IPS DF 19.7 (cell line): ENCODE data around the gene CD247.
A peak's percentile ranks its signal among the peaks of the same experiment; 100 is the strongest.

Experiments
- DNase-seq: peaks from one replicate; pipeline ENCODE4 v3.0.0-alpha.2; 2013; ENCODE audit warnings: low read depth, low spot score

CD247 gene

DNA sequence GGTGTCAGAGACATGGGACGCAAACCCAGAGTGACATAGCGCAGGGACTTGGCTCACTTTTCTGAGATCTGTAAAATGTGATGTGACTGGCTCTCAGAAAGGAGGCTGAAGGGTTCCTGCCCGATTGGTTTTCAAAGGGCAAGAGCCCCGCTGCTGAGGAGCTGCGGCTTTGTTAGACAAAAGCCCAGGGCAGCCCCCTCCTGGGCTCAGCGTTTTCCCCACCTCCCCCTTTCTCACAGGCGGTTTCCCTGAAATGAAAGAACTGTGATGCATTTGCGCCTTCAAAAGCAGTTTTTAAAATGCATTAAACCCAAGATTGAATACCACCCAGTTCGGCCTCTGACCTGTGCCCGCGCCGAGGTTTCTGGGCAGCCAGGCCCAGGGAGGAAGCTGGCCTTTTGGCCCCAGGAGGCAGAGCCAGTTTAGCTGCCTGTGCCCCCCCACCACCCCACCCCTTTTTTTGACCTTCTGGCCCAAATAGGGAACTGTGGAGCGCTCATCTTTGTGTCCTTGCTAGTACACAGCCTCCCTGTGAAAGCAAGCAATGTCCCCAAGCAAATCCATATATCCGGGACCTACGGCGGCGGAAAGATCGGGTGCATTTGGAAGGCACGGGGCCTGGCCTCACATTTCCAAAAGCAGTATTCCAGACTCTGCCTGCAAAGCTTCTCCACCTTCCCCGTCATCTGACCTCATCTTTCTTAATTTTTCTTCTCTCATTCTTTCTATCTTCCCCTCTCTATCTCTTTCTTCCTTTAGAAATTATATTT, 28.6 kb downstream of the CD247 start:
- DNase-seq = peak; percentile 56

GRCh38 chr1:167488786-167489185, 29.5 kb downstream of the CD247 start:
- DNase-seq = no peak

- DNase-seq = no peak
These were observed 30.7 kb downstream of the CD247 start for GRCh38 chr1:167487614-167488013.

- no peak for DNase-seq
These were observed 32.1 kb downstream of the CD247 start for GRCh38 chr1:167486090-167486824.

DNA sequence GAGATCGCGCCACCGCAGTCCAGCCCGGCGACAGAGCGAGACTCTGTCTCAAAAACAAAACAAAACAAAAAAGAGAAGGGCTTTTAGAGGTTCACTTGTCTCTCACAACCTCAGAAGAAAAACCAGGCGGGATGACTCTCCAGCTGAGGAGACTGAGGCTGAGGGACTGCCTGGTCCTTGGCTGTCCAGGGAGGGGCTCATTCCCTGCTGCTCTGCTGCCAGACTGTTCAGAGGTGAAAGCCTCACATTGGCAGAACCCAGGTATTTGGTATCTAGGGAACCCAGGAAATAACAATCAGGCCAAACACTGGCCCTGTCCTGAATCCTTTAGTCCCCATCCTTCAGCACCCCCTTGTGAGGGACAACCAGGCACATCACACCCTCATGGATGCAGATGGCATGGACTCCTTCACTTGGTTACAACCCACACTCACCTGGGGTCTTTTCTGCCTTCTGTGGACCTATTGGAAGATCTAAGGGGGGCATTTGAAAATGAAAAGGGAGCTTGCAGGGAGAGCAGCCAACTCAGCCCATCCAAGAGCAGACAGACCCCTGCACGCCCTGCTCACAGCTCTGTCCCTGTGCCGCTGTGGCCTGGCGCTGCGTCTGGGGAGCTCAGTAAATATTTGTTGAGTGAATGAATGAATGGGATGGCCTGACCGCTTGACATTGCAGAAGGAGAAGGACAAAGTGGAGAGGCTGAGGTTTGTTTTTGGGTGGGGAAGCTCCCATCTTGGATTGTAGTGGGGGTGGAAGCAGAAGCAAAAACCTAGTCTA, 33.4 kb downstream of the CD247 start:
- DNase-seq = no peak

- no peak for DNase-seq
These were observed 34.5 kb downstream of the CD247 start for GRCh38 chr1:167483790-167484189.

- DNase-seq = no peak
These were observed 36.1 kb downstream of the CD247 start for GRCh38 chr1:167482184-167482583.

GRCh38 chr1:167479331-167479979, 38.9 kb downstream of the CD247 start:
- no peak for DNase-seq

DNA sequence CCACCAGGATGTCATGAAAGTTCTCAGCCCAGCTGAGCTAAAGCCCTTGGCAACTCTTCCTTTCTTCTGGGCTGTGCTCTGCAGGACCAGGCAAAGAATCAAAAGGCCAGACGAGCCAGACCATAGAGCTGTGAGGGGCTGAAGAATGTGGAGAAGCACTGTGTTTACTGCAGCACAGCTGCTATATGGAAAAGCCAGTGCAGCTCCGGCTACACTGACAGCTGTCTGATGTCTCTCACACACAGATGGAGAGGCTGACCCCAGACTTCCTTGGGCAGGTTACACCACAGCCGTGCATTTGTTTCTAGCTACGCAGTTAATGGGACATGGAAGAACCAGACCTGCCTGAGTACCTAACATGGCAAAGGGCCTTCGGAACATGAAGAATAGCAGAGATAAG, 40.3 kb downstream of the CD247 start:
- no peak for DNase-seq

GRCh38 chr1:167476061-167476460, 42.3 kb downstream of the CD247 start:
- no peak for DNase-seq

- DNase-seq = no peak
These were observed 44.1 kb downstream of the CD247 start for GRCh38 chr1:167474191-167474641.

DNA sequence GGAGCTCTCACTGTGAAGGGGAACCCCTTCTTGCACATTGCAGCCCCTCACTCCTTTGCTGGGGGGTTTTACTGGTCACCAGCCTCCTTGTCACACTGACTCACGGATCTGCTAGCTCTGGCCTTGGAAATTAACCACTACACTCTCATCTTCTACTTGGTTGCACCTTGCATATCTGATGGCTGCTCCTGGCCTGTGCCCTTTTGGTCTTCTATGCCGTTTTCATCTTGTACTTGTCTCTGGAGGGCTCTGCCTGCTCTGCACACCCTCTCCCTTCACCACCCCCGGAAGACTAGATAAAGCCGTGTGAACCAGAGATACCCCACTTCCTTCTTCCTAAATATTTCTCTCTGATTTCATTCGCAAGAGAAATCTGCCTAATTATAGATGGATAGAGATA, 44.6 kb downstream of the CD247 start:
- DNase-seq = no peak

DNA sequence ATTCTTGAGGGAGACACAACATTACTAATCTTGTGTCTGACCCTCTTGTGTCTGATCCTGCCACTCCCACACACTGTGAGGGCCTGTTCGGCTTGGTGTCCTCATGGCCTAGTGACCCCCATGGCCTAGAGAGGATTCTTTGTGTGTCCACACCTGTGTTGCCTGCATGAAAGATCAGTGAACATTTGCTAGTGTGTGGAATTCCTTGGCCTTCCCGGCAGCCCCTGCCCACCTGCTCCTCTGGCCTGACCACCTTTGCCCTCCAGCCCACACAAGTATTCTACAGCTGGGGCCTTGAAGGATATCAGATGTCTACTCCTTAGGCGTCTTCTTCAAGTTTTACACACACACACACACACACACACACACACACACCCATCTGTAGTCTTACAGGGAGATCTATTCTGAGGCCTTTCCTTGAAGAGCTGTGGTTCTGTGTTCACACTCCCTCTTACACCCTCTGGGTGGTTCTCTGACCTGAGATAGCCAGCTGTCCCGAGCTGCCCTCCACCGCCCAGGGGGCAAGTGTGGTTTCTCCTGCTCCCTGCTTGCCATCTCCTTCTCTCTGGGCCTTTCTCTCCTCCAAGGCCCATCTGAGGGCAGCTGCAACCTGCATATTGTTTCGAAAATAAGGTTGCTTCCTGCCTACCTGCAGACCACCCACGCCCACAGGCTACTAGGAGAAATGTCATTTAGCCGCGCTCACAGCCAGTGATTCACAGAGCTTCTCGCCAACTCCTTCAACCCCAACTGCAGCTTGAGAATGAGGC, 45.4 kb downstream of the CD247 start:
- DNase-seq = no peak

DNA sequence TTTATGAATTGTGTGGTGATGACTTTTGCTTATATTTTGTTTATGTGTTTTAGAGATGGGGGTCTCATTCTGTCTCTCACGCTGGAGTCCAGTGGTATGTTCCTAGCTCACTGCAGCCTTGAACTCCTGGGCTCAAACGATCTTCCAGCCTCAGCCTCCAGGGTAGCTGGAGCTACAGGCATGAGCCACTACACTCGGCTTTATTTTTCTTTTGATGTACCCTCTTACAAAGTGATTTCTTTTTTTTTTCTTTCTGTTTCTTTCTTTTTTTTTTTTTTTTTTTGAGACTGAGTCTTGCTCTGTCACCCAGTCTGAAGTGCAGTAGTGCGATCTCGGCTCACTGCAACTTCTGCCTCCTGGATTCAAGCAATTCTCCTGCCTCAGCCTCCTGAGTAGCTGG, 46.8 kb downstream of the CD247 start:
- no peak for DNase-seq

- no peak for DNase-seq
These were observed 48.9 kb downstream of the CD247 start for GRCh38 chr1:167469280-167469965.

GRCh38 chr1:167467752-167468151, 50.6 kb downstream of the CD247 start:
- DNase-seq = no peak

GRCh38 chr1:167467126-167467710, 51.1 kb downstream of the CD247 start:
- no peak for DNase-seq

GRCh38 chr1:167465743-167466142, 52.6 kb downstream of the CD247 start:
- DNase-seq = no peak

GRCh38 chr1:167465018-167465417, 53.3 kb downstream of the CD247 start:
- no peak for DNase-seq
